Measurements from ENCODE around the gene CYP1B1. TPM values are rescaled to one million over a fixed set of nuclear protein-coding genes. Genes with fewer than 3 reads are reported as not detected.

The CYP1B1 gene
- total and polyA plus RNA-seq, 2 of the 13 experiments (the other 11 are each of a cell fraction or from before 2014, with no cell fraction given): not detected

GRCh38 chr2:38079116-38080052 lies 3.4 kb upstream of the CYP1B1 start:
- H4K20me1 ChIP-seq (ENCODE audit: insufficient read depth, low read length): no peaks in the 10 kb centered on the region
- H3K4me2 ChIP-seq (ENCODE audit: low read depth, low read length): no peak overlapping the region
- no peak for DNase-seq (ENCODE audit: low spot score)
- no peak for FAIRE-seq
- no TSS peak for BruUV-seq (replicated peaks)
- H2AFZ ChIP-seq (ENCODE audit: low read length): no peak overlapping the region
- H3K27me3 ChIP-seq (ENCODE audit: control insufficient read depth in 1 of 2, insufficient read depth in 2 of 2, low read length in 2 of 2): peaks cover 0 to 8% of the 10 kb centered on the region in 2 experiments; a peak in 1 of 5 replicates
- no peaks in the 10 kb centered on the region for H3K36me3 ChIP-seq (replicated peaks in 1 of 2; ENCODE audit: control insufficient read depth in 1 of 2, insufficient read depth in 2 of 2, low read length in 2 of 2)
- 46% methylated on average over 11 of the region's 11 CpGs for WGBS (ENCODE audit: low lambda C conversion rate)
- H3K4me1 ChIP-seq (ENCODE audit: insufficient read depth, low read length): peaks cover 8% of the 10 kb centered on the region
- no peaks in the 10 kb centered on the region for H3K9me3 ChIP-seq (ENCODE audit: low read length)
- no peak for TF ChIP-seq ZNF207 (IDR thresholded peaks at IDR 0.05; ENCODE audit: borderline replicate concordance)
- TF ChIP-seq U2AF2 (IDR thresholded peaks at IDR 0.05; ENCODE audit: low read depth, low read length): no peak
- no peak for TF ChIP-seq NAIF1 (CRISPR knock-in tag; IDR thresholded peaks at IDR 0.05; ENCODE audit: borderline replicate concordance)
- no peak for TF ChIP-seq ZNF44 (CRISPR knock-in tag; IDR thresholded peaks at IDR 0.05)
- no peak for TF ChIP-seq ZNF331 (CRISPR knock-in tag; IDR thresholded peaks at IDR 0.05)
- TF ChIP-seq FOXC1 (CRISPR knock-in tag; IDR thresholded peaks at IDR 0.05; ENCODE audit: borderline replicate concordance): no peak
- TF ChIP-seq ZNF343 (CRISPR knock-in tag; IDR thresholded peaks at IDR 0.05): no peak
- no peak for TF ChIP-seq REST (IDR thresholded peaks at IDR 0.05; ENCODE audit: borderline replicate concordance in 1 of 2, low read depth in 1 of 2, low read length in 2 of 2)
- TF ChIP-seq ZNF576 (CRISPR knock-in tag; IDR thresholded peaks at IDR 0.05): no peak
- TF ChIP-seq ZBTB7B (CRISPR knock-in tag; IDR thresholded peaks at IDR 0.05): no peak
- TF ChIP-seq RBM39 (IDR thresholded peaks at IDR 0.05; ENCODE audit: low read depth, low read length, poor library complexity, severe bottlenecking): no peak
- no peak for TF ChIP-seq ZNF18 (CRISPR knock-in tag; IDR thresholded peaks at IDR 0.05; ENCODE audit: insufficient replicate concordance)
- no peak for TF ChIP-seq KLF15 (CRISPR knock-in tag; IDR thresholded peaks at IDR 0.05; ENCODE audit: borderline replicate concordance)
- TF ChIP-seq ZNF510 (CRISPR knock-in tag; IDR thresholded peaks at IDR 0.05; ENCODE audit: low read depth): no peak
- TF ChIP-seq ZNF235 (CRISPR knock-in tag; IDR thresholded peaks at IDR 0.05; ENCODE audit: borderline replicate concordance): no peak
- TF ChIP-seq ZNF740 (CRISPR knock-in tag; IDR thresholded peaks at IDR 0.05): no peak
- TF ChIP-seq NKX3-1 (CRISPR knock-in tag; IDR thresholded peaks at IDR 0.05): no peak
- POLR2A ChIA-PET: no interaction called here
- CTCF ChIA-PET (ENCODE audit: low intra/inter-chr PET ratio, low total read pairs): no interaction called here
- in situ Hi-C loops (cut with HindIII; ENCODE audit: extremely low pct_ligation_motif_present, low pct_unique_long_range_greater_than_20kb): no loop called here
- no peak overlapping the region for H3K9ac ChIP-seq (ENCODE audit: insufficient read depth, low read depth, low read length)
- H3K79me2 ChIP-seq (ENCODE audit: insufficient read depth, low read length): no peaks in the 10 kb centered on the region
- H3K27ac ChIP-seq (ENCODE audit: extremely low read length, insufficient read depth, low read length): no peak overlapping the region
- intact Hi-C loops (cut with micrococcal nuclease; ENCODE audit: unreplicated experiment): no loop called here
- ATAC-seq: no peak
- no peak overlapping the region for H3K4me3 ChIP-seq (replicated peaks in 1 of 3; ENCODE audit: insufficient read depth in 1 of 3, low read depth in 2 of 3, low read length in 3 of 3)
